ENCODE measurements around the gene KRT79.

Gene KRT79

GRCh38 chr12:52832985-52833905 lies 866 bp downstream of the KRT79 start:
- DNase-seq = no peak

DNA sequence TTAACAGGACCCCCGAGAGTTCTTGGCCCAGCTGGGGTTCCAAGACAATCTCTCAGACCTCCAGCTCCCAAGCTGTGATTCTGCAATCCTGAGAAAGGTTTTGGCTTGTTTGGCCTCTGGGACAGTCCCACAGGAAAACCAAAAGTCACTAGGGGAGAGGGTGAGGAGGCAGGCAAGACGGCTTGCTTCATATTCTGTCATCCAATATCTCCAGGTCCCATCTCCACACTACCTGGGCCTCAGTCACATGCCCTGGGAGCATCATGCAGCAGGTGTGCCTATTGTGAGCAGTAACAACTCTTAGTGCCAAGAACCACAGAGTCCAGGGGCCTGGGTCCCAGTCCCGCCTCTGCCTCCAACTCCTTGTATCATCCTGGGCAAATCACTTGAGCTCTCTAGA lies 1.7 kb downstream of the KRT79 start:
- no peak for DNase-seq

GRCh38 chr12:52831251-52831650 lies 2.9 kb downstream of the KRT79 start:
- DNase-seq = no peak

DNA sequence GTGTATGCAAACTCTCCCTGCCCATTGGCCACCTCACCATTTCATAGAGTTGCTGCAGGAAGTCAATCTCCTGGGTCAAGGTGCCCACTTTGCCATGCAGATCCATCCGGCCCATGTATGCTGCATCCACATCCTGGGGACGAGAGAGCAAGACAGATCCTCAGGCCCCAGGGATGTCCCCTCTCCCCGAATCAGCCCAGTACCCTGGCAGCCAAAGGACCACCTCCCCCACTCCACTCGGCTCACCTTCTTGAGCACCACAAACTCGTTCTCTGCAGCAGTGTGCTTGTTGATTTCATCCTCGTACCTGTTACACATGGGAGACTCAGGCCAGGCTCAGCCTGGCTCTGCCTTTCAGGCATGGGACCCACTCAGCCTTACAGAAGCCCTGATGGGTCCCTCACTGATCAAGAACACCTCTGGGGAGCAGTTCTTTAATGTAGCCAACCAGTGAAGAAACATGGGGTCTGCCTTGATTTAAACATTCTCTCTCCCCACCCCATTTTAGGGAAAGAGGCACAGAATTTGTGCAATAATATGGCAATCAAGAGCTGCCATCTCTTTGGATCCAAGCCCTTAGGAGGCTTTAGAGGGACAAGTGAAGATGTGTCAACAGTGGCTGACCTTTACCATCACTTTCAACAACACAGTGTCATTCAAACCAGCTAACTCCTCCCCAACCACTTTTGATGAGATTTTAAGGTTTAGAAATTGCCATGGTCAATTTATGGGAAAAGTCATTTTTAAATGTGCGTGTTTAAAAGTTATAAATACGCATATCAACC lies 3.9 kb downstream of the KRT79 start:
- DNase-seq = no peak

- DNase-seq = peak; percentile 41
Observed at GRCh38 chr12:52828591-52829021, 5.5 kb downstream of the KRT79 start.

DNA sequence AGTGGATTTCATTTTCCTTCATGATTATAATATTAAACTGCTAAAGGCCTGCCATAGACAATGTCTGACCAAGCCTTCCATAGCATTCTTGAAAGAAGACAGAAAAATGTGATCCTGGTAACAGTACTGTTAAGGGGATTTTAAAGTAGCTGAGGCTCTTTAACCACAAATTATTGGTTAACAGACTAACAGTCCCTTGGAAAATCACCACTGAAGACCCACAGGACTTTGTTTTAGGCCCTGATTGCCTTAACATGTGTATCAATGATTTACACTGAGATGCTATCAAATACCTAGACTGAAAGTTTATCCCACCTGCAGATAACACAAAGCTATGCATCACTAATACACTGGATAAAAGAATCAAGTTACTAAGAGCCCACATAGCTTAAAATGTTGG lies 6.0 kb downstream of the KRT79 start:
- DNase-seq = no peak

DNA sequence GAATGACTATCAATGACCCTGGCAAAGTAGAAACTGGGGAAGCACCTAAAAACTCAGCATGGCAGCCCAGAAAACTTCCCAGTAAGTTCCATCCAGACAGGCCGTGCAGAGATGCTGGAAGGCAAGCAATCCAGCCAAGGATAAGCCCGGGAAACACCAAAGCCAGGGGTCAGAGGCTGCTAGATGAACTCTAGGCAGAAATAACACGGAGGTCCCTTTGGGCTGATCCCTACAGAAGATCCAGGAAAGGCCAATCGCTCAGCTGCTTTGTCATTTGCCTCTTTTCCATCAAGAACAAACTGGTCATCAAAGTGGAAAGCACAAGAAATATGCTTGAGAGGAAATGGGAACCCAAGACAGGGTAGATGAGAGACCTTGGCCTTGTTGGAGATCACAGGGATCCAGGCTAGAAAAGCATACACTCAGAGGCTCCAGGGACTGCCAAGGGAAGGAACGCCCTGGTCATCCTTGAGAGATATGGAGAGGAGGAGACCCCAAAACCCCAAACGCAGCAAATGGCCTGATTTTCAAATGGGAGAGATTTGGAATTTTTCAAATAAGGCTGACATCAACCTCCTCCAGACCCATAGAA lies 6.5 kb downstream of the KRT79 start:
- DNase-seq = no peak

GRCh38 chr12:52826611-52827498 lies 7.3 kb downstream of the KRT79 start:
- DNase-seq = no peak

- DNase-seq = no peak
Observed at GRCh38 chr12:52825961-52826360, 8.2 kb downstream of the KRT79 start.

- no peak for DNase-seq
Observed at GRCh38 chr12:52824741-52825410, 9.2 kb downstream of the KRT79 start.

GRCh38 chr12:52823761-52824450 lies 10.2 kb downstream of the KRT79 start:
- DNase-seq = no peak

GRCh38 chr12:52822771-52823510 lies 11.2 kb downstream of the KRT79 start:
- DNase-seq = no peak

GRCh38 chr12:52821826-52822660 lies 12.1 kb downstream of the KRT79 start:
- no peak for DNase-seq

GRCh38 chr12:52821071-52821730 lies 12.9 kb downstream of the KRT79 start:
- peak; percentile 5 for DNase-seq

DNA sequence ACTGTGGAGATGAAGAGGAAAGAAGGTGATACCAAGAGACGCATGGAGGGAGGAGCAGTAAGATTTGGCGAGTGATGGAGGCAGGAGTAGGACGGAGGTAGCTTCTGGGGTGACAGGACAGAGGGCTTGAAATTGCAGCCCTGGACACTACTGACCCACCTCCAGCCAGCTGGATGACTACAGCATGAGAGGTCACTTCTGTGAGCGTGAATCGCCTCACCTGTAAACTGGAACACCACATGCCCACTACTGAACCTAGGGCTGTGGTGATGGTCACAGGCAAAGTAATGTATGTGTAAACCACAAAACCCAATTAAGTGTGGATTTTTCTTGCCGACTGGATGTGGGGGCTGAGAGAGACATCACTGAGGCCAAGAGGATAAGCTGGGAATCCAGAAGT lies 13.6 kb downstream of the KRT79 start:
- no peak for DNase-seq

DNA sequence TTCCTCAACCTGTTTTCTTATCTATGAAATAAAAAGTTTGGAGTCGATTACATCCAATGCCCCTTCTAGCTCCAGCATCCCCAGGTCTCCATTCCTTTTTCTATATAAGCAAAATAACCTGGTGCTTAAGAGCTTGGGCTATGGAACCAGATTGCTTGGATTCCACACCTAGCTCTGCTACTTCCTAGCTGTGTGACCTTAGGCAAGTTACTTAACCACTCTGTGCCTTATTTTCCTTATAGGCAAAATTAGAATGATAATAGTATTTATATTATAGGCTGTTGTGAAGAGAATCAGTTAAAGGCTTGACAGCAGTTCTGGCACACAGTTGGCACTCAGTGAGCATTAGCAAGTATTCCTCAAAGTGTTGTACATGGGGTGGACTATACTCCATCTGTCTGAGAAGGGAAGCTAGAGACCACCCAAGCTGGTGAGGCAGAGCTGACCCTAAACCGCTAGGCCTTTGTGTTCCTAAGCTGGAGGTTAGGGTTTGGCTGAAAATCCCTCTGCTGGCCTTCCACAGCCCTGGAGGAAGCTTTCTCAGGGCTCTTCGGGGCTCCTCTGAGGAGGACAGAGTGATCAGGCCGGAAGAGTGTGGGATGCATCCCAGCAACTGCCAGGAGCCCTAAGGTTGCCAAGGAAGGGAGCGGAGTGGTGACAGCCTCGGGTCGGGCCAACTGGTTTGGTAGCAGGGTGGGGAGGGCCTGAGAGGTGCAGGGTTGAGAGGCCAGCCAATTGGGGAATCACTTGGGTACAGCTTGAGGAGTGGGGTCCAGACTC lies 14.2 kb downstream of the KRT79 start:
- DNase-seq = no peak

DNA sequence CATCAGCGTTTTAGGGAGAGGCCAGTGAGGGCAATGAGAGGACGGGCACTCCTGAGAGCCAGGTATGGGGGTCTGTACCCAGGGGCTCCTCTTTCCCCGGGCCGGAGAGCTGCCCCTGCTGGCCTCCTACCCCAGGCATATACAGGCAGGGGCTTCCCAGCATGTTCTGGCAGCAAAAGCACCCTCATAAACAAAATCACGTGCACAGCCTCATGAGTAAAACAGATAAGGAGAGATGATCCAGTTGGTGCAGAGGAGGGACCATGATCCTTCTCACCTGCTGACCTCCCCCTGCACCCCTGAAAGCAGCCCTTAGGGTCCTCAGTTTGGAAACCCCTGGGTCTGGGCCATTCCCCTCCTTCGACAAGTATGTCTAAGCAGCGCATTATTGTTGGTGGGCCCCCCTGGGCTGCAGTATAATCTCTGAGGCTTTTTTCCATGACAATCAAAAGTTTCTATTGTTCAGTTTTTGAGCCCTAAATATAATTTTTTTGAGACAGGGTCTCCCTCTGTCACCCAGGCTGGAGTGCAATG lies 15.2 kb downstream of the KRT79 start:
- no peak for DNase-seq

- no peak for DNase-seq
Observed at GRCh38 chr12:52818388-52818787, 15.7 kb downstream of the KRT79 start.

Data from MV-4-11 (cell line).